ENCODE measurements around the gene CD177.
"Not testable (repeated sequence)": the region's sequence is repeated elsewhere in the genome, so short reads cannot be mapped to it uniquely, and the experiment has no call there.

DNA sequence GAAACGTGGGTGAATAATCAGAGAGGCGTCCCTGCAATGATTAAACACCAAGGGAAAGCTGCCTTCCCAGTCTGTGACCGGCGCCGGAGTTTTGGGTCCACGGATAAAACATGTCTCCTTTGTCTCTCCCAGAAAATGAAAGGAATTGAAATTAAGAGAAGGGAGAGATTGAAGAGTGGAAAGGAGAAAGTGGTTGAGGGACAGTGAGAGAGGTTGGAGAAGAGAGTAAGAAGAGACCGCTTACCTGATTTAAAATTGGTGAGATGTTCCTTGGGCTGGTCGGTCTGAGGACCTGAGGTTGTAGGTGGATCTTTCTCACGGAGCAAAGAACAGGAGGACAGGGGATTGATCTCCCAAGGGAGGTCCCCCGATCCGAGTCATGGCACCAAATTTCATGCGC, 24.9 kb upstream of the CD177 start:
- not testable (repeated sequence) for TF ChIP-seq EZH2 (IDR thresholded peaks at IDR 0.05; ENCODE audit: borderline replicate concordance, low read length)
- TF ChIP-seq, protein P1, sequence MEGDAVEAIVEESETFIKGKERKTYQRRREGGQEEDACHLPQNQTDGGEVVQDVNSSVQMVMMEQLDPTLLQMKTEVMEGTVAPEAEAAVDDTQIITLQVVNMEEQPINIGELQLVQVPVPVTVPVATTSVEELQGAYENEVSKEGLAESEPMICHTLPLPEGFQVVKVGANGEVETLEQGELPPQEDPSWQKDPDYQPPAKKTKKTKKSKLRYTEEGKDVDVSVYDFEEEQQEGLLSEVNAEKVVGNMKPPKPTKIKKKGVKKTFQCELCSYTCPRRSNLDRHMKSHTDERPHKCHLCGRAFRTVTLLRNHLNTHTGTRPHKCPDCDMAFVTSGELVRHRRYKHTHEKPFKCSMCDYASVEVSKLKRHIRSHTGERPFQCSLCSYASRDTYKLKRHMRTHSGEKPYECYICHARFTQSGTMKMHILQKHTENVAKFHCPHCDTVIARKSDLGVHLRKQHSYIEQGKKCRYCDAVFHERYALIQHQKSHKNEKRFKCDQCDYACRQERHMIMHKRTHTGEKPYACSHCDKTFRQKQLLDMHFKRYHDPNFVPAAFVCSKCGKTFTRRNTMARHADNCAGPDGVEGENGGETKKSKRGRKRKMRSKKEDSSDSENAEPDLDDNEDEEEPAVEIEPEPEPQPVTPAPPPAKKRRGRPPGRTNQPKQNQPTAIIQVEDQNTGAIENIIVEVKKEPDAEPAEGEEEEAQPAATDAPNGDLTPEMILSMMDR (IDR thresholded peaks at IDR 0.05; ENCODE audit: low read length), result not testable (repeated sequence)

Measured in OCI-LY1 (cell line).